H9 (cell line): Measurements from ENCODE around the gene HSPD1. TPM values are rescaled to one million over a fixed set of nuclear protein-coding genes. Genes with fewer than 3 reads are reported as not detected.

Experiments
- DNase-seq: peaks from one replicate; pipeline ENCODE4 v3.0.0-alpha.2; 2017
- H2AFZ ChIP-seq: one replicate; pipeline ENCODE4 v1.6.1; 2013; ENCODE audit warnings: mild to moderate bottlenecking, low read length, control low read depth, moderate library complexity
- H2AK5ac ChIP-seq: 2 replicates; pipeline ENCODE4 v1.6.1; 2013; ENCODE audit warnings: low read length, control low read depth, mixed read lengths; ENCODE audit not compliant: insufficient read length
- H2BK120ac ChIP-seq: one replicate; pipeline ENCODE4 v1.6.1; 2013; ENCODE audit warnings: low read depth, mild to moderate bottlenecking, low read length, control low read depth, inconsistent platforms; ENCODE audit not compliant: poor library complexity, severe bottlenecking
- H2BK12ac ChIP-seq: 2 replicates; pipeline ENCODE4 v1.6.1; 2013; ENCODE audit warnings: low read length, control low read depth, mixed read lengths, low read depth; ENCODE audit not compliant: insufficient read length
- H2BK15ac ChIP-seq: 2 replicates; pipeline ENCODE4 v1.6.1; 2013; ENCODE audit warnings: low read depth, low read length, control low read depth
- H2BK20ac ChIP-seq: one replicate; pipeline ENCODE4 v1.6.1; 2013; ENCODE audit warnings: low read depth, mild to moderate bottlenecking, low read length, control low read depth, inconsistent platforms; ENCODE audit not compliant: poor library complexity, severe bottlenecking
- H2BK5ac ChIP-seq: 2 replicates; pipeline ENCODE4 v1.6.1; 2013; ENCODE audit warnings: low read length, control low read depth, mixed read lengths; ENCODE audit not compliant: insufficient read length
- H3K14ac ChIP-seq: 2 replicates; pipeline ENCODE4 v1.6.1; 2013; ENCODE audit warnings: low read length, control low read depth; ENCODE audit not compliant: insufficient read depth
- H3K18ac ChIP-seq: 2 replicates; pipeline ENCODE4 v1.6.1; 2013; ENCODE audit warnings: low read depth, mild to moderate bottlenecking, mixed read lengths, low read length, control low read depth; ENCODE audit not compliant: insufficient read length
- H3K23ac ChIP-seq: 2 replicates; pipeline ENCODE4 v1.6.1; 2013; ENCODE audit warnings: low read length, control low read depth, mixed read lengths, low read depth; ENCODE audit not compliant: insufficient read length
- H3K23me2 ChIP-seq: 2 replicates; pipeline ENCODE4 v1.6.1; 2013; ENCODE audit warnings: low read depth, mild to moderate bottlenecking, mixed read lengths, low read length, control low read depth; ENCODE audit not compliant: insufficient read length, poor library complexity, severe bottlenecking
- H3K27ac ChIP-seq: 2 replicates; pipeline ENCODE4 v1.5.1; 2013; ENCODE audit warnings: low read length, control low read depth, mixed read lengths, low read depth; ENCODE audit not compliant: insufficient read length
- H3K27me3 ChIP-seq: 2 replicates; pipeline ENCODE4 v1.6.1; 2013; ENCODE audit warnings: low read length, control low read depth, inconsistent platforms; ENCODE audit not compliant: insufficient read depth
- H3K4ac ChIP-seq: 2 replicates; pipeline ENCODE4 v1.6.1; 2013; ENCODE audit warnings: low read depth, mild to moderate bottlenecking, control low read depth, inconsistent platforms, low read length, moderate library complexity
- H3K4me1 ChIP-seq: 2 replicates; pipeline ENCODE4 v1.6.1; 2013; ENCODE audit warnings: low read length, control low read depth, inconsistent platforms; ENCODE audit not compliant: insufficient read depth
- H3K4me2 ChIP-seq: 2 replicates; pipeline ENCODE4 v1.6.1; 2013; ENCODE audit warnings: low read length, control low read depth, mixed read lengths; ENCODE audit not compliant: insufficient read length, insufficient read depth
- H3K56ac ChIP-seq: 2 replicates; pipeline ENCODE4 v1.6.1; 2013; ENCODE audit warnings: low read depth, mild to moderate bottlenecking, mixed read lengths, low read length, control low read depth; ENCODE audit not compliant: insufficient read length
- H3K79me1 ChIP-seq: 2 replicates; pipeline ENCODE4 v1.6.1; 2013; ENCODE audit warnings: low read depth, mild to moderate bottlenecking, moderate library complexity, low read length, control low read depth, inconsistent platforms; ENCODE audit not compliant: insufficient read depth, poor library complexity, severe bottlenecking
- H3K79me2 ChIP-seq: 2 replicates; pipeline ENCODE4 v1.6.1; 2013; ENCODE audit warnings: low read length, control low read depth, inconsistent platforms; ENCODE audit not compliant: insufficient read depth
- H3K9ac ChIP-seq: 2 replicates; pipeline ENCODE4 v1.6.1; 2013; ENCODE audit warnings: low read length, control low read depth, mixed read lengths; ENCODE audit not compliant: insufficient read length; ENCODE audit errors: extremely low read depth
- H3K9me3 ChIP-seq: one replicate; pipeline ENCODE4 v1.6.1; 2013; ENCODE audit warnings: low read depth, low read length, inconsistent platforms; ENCODE audit not compliant: control insufficient read depth
- H3T11ph ChIP-seq: one replicate; pipeline ENCODE4 v1.6.1; 2013; ENCODE audit warnings: mild to moderate bottlenecking, low read length, control low read depth, inconsistent platforms
- H4K20me1 ChIP-seq: one replicate; pipeline ENCODE4 v1.6.1; 2013; ENCODE audit not compliant: control insufficient read depth, insufficient read length, insufficient read depth
- H4K5ac ChIP-seq: 2 replicates; pipeline ENCODE4 v1.6.1; 2013; ENCODE audit warnings: low read depth, mild to moderate bottlenecking, mixed read lengths, low read length, control low read depth; ENCODE audit not compliant: insufficient read length
- H4K8ac ChIP-seq: replicated peaks from 2 replicates; pipeline ENCODE4 v1.6.1; 2013; ENCODE audit warnings: low read length, control low read depth, mixed read lengths, low read depth; ENCODE audit not compliant: insufficient read length
- H4K91ac ChIP-seq: 2 replicates; pipeline ENCODE4 v1.6.1; 2013; ENCODE audit warnings: low read depth, mild to moderate bottlenecking, moderate library complexity, mixed read lengths, low read length, control low read depth; ENCODE audit not compliant: insufficient read length
- H3K27ac Mint-ChIP-seq, 3 experiments: 2 replicates in 2 of 3; 3 replicates in 1 of 3; pipeline ENCODE4 v1.8.0; 2020 to 2021; ENCODE audit warnings: mixed read lengths in 3 of 3, mild to moderate bottlenecking in 1 of 3, moderate library complexity in 1 of 3
- H3K27me3 Mint-ChIP-seq: 2 replicates; pipeline ENCODE4 v1.8.0; 2021; ENCODE audit warnings: low read depth, mild to moderate bottlenecking, moderate library complexity, mixed read lengths
- H3K36me3 Mint-ChIP-seq, 3 experiments: 2 replicates in 2 of 3; 3 replicates in 1 of 3; pipeline ENCODE4 v1.8.0; 2020 to 2021; ENCODE audit warnings: low read depth in 3 of 3, mixed read lengths in 3 of 3; ENCODE audit not compliant: insufficient read depth in 1 of 3
- H3K4me1 Mint-ChIP-seq, 2 experiments: 2 replicates each; pipeline ENCODE4 v1.8.0; 2020; ENCODE audit warnings: mixed read lengths in 2 of 2
- H3K4me3 Mint-ChIP-seq, 2 experiments: 2 replicates in 1 of 2; 3 replicates in 1 of 2; pipeline ENCODE4 v1.8.0; 2020 to 2021; ENCODE audit warnings: mild to moderate bottlenecking in 2 of 2, mixed read lengths in 2 of 2, moderate library complexity in 1 of 2
- H3K9me3 Mint-ChIP-seq, 2 experiments: 2 replicates in 1 of 2; 3 replicates in 1 of 2; pipeline ENCODE4 v1.8.0; 2020; ENCODE audit warnings: mild to moderate bottlenecking in 2 of 2, mixed read lengths in 2 of 2, moderate library complexity in 1 of 2
- WGBS: extraction: QIAGEN DNeasy Blood & Tissue Kit; methylation state at CpG from one replicate; pipeline ENCODE4 v1.1.7; 2013; ENCODE audit warnings: missing lambda C conversion rate, low lambda C conversion rate, mixed read lengths; ENCODE audit not compliant: insufficient read length; ENCODE audit errors: extremely low coverage; 5-methylcytosine and 5-hydroxymethylcytosine counted together
- total RNA-seq: library from RNA; stranded (reverse); gene quantifications from 2 replicates; pipeline ENCODE4 v1.2.1, GENCODE V29; 2021
- TF ChIP-seq, protein P1 (sequence below): fragments of 200-600 bp; sonication (generic); conservative IDR thresholded peaks from 3 replicates; pipeline ENCODE4 v1.8.0; 2021; ENCODE audit warnings: antibody characterized with exemption, mild to moderate bottlenecking

The HSPD1 gene
- total RNA-seq, 1 experiment from 2014 or later: 846 TPM

DNA sequence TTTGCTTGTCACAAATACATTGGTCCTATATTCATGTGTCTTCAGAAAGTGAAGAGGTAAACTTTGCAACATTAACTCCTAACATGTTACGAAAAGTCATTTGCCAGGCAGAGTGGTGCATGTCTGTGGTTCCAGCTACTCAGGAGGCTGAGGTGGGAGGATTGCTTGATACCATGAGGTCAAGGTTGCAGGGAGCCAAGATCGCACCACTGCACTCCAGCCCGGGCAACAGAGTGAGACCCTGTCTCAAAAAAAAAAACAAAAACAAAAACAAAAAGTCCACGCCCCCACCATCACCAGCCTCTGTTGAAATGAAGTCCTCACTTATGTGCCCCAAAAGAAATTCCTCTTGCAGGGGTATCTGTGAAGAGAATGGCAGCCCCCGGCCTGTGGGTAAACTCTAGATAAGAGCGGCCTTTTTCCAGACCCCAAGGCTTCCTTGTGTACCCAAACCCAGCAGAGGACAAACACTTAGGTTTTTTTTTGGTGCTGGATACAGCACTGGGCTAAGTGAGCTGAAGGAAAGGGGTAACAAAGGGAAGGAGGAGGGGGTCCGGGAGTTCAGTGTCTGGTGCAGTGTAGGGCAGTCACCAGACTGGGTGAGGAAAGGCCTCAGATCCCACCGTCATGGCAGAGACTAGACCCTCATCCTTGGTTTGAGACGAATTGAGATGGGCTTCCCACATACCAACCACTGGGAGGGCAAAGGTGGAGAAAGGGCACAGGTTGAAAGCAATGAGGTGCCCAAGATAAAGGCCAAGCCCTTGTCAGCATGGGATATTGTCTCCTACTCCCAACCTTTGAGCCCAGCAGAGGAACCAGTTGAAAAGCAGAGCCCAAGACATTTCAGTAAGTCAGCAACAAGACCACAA is 19.2 kb downstream of the HSPD1 start:
- Histone ChIP-seq H3K56ac (no peak overlapping the region), H2BK120ac (no peak overlapping the region), H2AFZ (no peak overlapping the region), H3K27me3 (no peaks in the 10 kb centered on the region), H3K9ac (no peak overlapping the region), H3K27ac (no peak overlapping the region), H3K4ac (no peak overlapping the region), H2BK12ac (no peak overlapping the region), H3K23ac (no peak overlapping the region), H3K79me1 (no peaks in the 10 kb centered on the region), H4K8ac (no peak overlapping the region), H4K20me1 (no peaks in the 10 kb centered on the region), H4K5ac (no peak overlapping the region), H3K79me2 (no peaks in the 10 kb centered on the region), H3K23me2 (no peaks in the 10 kb centered on the region), H2BK5ac (no peak overlapping the region), H3T11ph (no peak overlapping the region), H4K91ac (no peak overlapping the region), H3K14ac (no peak overlapping the region), H3K9me3 (no peaks in the 10 kb centered on the region), H2BK15ac (no peak overlapping the region), H3K18ac (no peak overlapping the region), H2AK5ac (no peak overlapping the region), H3K4me2 (no peak overlapping the region), H3K4me1 (no peaks in the 10 kb centered on the region), H2BK20ac (no peak overlapping the region)
- H3K4me1 Mint-ChIP-seq: no peaks in the 10 kb centered on the region
- H3K36me3 Mint-ChIP-seq: peaks cover 8 to 45% (median 12%) of the 10 kb centered on the region in 3 experiments
- no peak overlapping the region; a peak in 1 of 5 replicates for H3K4me3 Mint-ChIP-seq
- DNase-seq: no peak
- TF ChIP-seq, protein P1, sequence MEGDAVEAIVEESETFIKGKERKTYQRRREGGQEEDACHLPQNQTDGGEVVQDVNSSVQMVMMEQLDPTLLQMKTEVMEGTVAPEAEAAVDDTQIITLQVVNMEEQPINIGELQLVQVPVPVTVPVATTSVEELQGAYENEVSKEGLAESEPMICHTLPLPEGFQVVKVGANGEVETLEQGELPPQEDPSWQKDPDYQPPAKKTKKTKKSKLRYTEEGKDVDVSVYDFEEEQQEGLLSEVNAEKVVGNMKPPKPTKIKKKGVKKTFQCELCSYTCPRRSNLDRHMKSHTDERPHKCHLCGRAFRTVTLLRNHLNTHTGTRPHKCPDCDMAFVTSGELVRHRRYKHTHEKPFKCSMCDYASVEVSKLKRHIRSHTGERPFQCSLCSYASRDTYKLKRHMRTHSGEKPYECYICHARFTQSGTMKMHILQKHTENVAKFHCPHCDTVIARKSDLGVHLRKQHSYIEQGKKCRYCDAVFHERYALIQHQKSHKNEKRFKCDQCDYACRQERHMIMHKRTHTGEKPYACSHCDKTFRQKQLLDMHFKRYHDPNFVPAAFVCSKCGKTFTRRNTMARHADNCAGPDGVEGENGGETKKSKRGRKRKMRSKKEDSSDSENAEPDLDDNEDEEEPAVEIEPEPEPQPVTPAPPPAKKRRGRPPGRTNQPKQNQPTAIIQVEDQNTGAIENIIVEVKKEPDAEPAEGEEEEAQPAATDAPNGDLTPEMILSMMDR: no peak
- H3K27ac Mint-ChIP-seq: peak overlapping the region in 1 of 3 experiments; percentile 37; a peak in 2 of 7 replicates
- H3K9me3 Mint-ChIP-seq: peaks cover 9 to 15% of the 10 kb centered on the region in 2 experiments; a peak in 4 of 5 replicates
- H3K27me3 Mint-ChIP-seq: no peaks in the 10 kb centered on the region; the same call in 1 of the 2 replicates
- WGBS: no CpG with 5 or more reads among the region's 9 CpGs
